GM12801 (cell line): ENCODE results near the gene GLOD4.

Experiments used
- CTCF ChIP-seq: IDR thresholded peaks from one replicate; pipeline ENCODE4 v1.5.1; 2011; ENCODE audit warnings: control low read depth; ENCODE audit not compliant: insufficient read length; ENCODE audit errors: extremely low read depth

GLOD4 gene

GRCh38 chr17:718075-718474, 64.0 kb downstream of the GLOD4 start:
- no peak for TF ChIP-seq CTCF
